GM18517 (cell line): Measurements from ENCODE around the gene NFATC2.
"Not testable (repeated sequence)": the region's sequence is repeated elsewhere in the genome, so short reads cannot be mapped to it uniquely, and the experiment has no call there.

Experiments used
- ATAC-seq: cut with Tn5 transposase; IDR thresholded peaks from one replicate; pipeline ENCODE4 v1.9.1; 2021; ENCODE audit warnings: mild to moderate bottlenecking, moderate library complexity; ENCODE audit not compliant: unreplicated experiment

Gene NFATC2

GRCh38 chr20:51569815-51570738 is 27.6 kb upstream of the NFATC2 start:
- no peak for ATAC-seq

DNA sequence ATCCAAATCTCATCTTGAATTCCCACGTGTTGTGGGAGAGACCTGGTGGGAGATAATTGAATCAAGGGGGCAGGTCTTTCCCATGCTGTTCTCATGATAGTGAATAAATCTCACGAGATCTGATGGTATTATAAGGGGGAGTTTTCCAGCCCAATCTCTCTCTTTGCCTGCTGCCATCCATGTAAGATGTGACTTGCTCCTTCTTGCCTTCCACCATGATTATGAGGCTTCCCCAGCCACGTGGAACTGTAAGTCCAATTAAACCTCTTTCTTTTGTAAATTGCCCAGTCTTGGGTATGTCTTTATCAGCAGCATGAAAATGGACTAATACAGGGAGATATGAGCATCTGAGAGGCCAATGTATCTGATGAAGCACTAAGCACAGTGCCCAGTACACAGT is 26.0 kb upstream of the NFATC2 start:
- ATAC-seq = not testable (repeated sequence)

DNA sequence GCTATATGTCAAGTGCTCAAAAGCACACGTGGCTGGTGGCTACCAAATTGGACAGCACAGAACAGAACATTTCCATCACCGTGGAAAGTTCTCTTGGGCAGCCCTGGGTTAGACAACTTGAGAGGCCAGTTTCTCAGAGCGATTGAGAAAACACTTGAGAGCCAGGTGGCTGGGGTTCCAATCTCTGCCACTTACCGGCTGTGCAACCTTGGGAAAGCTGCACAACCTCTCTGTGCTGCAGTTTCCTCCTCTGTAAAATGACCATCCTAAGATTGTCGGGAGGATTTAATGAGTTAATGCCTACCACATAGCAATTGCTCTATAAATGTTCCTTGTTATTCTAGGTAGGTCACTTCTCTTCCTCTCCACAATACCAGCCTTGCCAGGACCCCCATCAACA is 25.1 kb upstream of the NFATC2 start:
- ATAC-seq = no peak

DNA sequence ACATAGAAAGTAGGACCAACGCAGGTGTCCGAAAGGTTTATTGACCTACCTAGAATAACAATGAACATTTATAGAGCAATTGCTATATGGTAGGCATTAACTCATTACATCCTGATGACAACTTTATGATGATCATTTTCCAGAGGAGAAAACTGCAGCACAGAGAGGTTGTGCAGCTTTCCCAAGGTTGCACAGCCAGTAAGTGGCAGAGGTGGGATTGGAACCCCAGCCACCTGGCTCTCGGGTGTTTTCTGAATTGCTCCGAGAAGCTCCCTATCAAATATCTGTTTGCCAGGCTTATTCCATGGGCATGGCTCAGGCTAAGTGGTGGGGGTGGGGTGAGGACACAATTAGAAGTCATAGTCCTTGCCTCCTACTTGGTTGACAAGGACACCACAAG is 24.1 kb upstream of the NFATC2 start:
- ATAC-seq = no peak

GRCh38 chr20:51565298-51566144 is 23.0 kb upstream of the NFATC2 start:
- ATAC-seq = no peak

DNA sequence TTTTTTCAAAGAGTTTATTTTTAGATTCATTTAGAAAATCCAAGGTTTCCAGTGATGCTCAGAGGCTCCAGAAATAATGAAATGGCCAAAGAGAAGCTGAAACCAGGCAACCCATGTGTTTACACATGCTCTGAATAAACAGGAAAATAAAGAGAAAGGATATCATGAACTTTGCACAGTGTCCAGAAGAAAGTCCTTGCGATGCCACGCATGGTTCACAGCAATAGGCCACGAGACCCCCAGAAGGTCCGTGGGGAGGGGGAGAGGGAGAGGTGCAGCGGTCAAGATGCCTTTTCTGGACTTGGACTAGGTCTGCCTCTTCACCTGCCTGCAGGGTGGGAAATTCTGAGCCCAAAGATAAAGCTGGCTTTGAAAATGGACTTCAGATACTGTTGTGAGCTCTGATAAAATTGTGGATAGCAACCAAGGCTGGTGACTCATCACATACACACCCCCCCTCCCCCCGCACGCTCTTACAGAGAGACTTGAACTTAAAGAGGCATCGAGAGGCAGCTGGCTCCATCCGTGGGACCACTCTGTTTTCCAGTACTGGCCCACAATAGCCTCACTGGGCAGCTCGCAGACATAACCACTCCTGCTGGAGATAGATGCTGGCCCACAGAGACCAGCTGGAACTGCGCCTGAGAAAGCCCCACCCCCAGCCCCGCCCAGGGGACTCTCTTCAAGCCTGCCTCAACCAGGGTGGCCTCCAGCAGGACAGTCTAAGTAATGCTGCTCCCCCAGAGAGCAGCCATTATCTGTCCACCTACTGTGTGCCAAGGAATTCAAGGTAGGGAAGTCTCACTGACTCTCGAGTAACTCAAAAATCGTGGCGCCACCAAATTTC is 21.2 kb upstream of the NFATC2 start:
- ATAC-seq = no peak

DNA sequence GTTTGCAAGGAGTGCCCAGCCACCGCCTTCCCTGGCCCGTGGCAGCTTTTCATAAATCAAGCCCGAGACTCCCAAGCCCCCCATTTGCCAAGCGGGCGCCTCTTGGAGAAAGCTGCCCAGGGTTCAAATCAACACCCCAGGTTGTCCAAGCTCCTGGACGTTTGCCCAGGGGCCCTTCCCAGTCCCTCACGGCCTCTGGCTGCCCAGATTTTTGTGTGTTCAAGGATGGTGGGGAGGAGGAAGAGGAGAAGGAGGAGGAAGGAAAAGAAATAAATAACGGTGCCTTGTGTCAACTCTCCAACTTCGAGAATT is 20.6 kb upstream of the NFATC2 start:
- no peak for ATAC-seq

DNA sequence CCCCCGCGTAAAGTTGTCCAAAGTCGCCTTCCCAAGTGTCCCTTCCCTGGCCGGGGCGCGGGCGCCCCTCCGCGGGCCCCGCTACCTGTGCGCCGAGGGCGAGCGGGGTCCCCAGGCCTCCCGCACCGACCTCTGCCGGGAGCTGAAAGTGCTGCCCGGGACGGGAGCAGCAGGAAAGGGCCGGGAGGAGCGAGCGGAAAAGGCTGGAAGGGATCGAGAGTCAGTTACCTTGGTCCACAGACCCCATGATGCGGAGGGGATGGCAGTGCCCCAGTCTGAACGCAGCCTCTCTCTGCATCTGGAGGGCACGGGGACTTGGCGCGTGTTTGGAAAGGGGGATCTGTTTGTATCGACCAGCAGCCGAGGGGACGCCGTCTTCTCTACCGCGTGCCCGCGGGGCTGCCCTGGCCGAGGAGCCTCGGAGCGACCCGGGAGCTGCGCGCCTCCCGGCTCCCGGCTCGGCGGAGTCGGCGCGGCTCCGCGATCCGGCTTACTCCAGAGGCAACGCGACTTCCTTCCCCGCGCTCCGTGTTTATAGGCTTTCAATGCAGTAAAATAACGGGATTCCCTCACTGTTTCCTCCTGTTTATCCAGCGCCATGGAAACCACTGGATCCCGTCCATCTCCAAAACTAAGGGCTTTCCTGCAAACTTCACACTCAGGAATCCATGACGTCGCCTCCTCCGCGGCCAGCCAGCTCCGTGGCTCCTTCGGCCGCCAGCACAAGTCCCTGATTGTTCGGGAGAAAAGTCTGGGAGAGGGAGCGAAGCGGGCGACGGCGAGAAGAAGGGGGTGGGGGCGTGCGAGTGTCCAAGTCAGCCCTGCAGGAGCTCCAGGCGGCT is 20.0 kb upstream of the NFATC2 start:
- ATAC-seq = no peak

GRCh38 chr20:51562027-51562331 is 19.5 kb upstream of the NFATC2 start:
- ATAC-seq = no peak

GRCh38 chr20:51560550-51561307 is 18.2 kb upstream of the NFATC2 start:
- no peak for ATAC-seq

DNA sequence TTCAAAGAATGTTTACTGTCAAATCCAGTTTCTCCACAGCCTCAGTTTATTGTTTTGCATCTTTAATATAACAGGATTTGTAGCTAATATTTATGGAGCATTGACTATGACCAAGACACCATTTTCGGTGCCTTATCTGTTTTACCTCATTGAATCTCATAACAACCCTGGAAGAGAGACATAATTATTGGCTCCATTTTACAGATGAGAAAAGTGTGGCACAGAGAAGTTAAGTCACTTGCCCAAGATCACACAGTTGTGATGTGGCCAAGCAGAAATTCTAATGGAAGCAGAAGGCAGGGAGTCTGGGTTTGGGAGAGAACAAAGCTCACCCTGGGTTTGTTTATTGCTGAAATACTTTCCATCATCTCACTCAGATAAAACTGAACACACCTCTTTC is 17.5 kb upstream of the NFATC2 start:
- ATAC-seq = no peak

GRCh38 chr20:51554538-51555165 is 12.1 kb upstream of the NFATC2 start:
- no peak for ATAC-seq

DNA sequence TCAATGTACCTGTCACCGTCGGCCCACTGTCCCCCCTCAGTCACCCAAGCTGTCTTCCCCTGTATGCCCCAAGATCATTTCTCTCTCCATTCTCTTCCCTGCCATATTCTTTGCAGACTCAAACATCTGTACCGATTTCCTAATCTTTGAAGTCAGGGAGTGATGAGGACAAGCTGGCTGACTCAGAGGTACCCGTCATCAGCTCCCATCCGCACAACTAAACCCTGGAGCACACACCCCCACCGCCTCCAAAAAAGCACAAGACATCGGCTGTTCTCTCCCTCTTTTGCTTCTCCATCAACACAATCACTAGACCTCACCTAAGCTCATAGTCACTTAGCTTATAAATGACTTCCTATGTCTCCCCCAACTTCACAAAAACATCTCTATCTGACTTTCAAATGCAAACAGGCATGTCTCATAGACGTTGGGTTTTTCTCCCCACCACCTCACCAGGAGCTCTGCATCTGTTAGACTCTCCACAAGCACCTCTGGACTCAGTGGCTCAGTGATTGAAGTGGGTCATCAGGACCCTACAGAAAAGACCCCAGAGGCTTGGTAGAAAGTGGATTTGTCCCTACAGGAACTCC is 11.5 kb upstream of the NFATC2 start:
- no peak for ATAC-seq

- no peak for ATAC-seq
Measured at GRCh38 chr20:51551186-51551585, 8.7 kb upstream of the NFATC2 start.

- ATAC-seq = no peak
Measured at GRCh38 chr20:51549474-51549873, 7.0 kb upstream of the NFATC2 start.

GRCh38 chr20:51547951-51548350 is 5.4 kb upstream of the NFATC2 start:
- ATAC-seq = no peak

DNA sequence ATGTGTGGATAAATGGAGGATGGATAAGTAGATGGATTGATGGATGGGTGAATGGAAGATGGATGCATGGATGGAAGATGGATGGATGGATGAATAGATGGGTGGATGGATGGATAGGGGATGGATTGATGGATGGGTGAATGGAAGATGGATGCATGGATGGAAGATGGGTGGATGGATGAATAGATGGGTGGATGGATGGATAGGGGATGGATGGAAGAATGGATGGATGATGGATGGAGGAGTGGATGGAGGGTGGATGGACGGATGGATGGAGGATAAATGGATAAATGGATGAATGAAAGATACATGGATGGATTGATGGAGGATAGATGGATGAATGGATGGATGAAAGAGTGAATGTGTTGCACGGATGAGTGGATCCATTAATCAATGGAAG is 3.0 kb upstream of the NFATC2 start:
- no peak for ATAC-seq

DNA sequence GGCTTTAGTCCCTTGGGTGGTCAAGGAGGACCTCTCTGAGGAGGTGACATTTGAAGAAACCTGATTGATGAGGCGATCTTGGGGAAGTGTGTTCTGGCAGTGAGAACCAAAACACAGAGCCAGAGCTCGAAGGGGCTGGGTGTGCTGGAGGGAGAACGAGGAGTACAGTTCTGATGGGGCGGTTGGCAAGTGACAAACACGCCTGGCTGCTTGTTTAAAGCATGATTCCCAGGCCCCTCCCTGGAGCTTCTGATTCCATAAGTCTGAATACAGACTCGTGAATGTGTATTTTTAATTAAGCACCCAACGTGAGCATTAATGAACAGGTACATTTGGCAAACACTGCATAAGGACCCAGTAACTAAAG is 886 bp upstream of the NFATC2 start:
- ATAC-seq = no peak

- no peak for ATAC-seq
Measured at GRCh38 chr20:51542033-51542570, 417 bp downstream of the NFATC2 start.
